HEK293T (cell line): Measurements from ENCODE around the gene PDE1A.

Experiments
- CTCF ChIA-PET: fragments of 350-600 bp; formaldehyde crosslinking; extraction: SDS; loops from one replicate; lab custom pipeline; 2021; ENCODE audit warnings: antibody characterized with exemption, inconsistent platforms; lab: Yijun Ruan, JAX
- POLR2A ChIA-PET: fragments of 350-600 bp; formaldehyde crosslinking; extraction: SDS; loops from one replicate; lab custom pipeline; 2020; ENCODE audit warnings: antibody characterized with exemption, inconsistent platforms; lab: Yijun Ruan, JAX
- DNase-seq: peaks from one replicate; pipeline ENCODE4 v3.0.0; 2012; ENCODE audit warnings: mixed read lengths; ENCODE audit errors: extremely low spot score
- ARNT ChIP-seq: fragments of 450-650 bp; IDR thresholded peaks from 2 replicates; pipeline ENCODE4 v1.6.1; 2017; ENCODE audit warnings: mild to moderate bottlenecking
- BHLHE40 ChIP-seq: fragments of 450-650 bp; IDR thresholded peaks from 2 replicates; pipeline ENCODE4 v1.6.1; 2016; ENCODE audit warnings: mild to moderate bottlenecking, moderate library complexity, borderline replicate concordance
- CTBP1 ChIP-seq: fragments of 450-650 bp; IDR thresholded peaks from 2 replicates; pipeline ENCODE4 v1.6.1; 2016; ENCODE audit warnings: borderline replicate concordance
- ELF4 ChIP-seq: fragments of 450-650 bp; IDR thresholded peaks from 2 replicates; pipeline ENCODE4 v1.6.1; 2017; ENCODE audit warnings: antibody characterized with exemption
- FOXA1 ChIP-seq: fragments of 450-650 bp; IDR thresholded peaks from 2 replicates; pipeline ENCODE4 v1.6.1; 2016; ENCODE audit warnings: mild to moderate bottlenecking
- FOXK2 ChIP-seq: fragments of 450-650 bp; IDR thresholded peaks from 2 replicates; pipeline ENCODE4 v1.6.1; 2016; ENCODE audit warnings: mild to moderate bottlenecking
- FOXM1 ChIP-seq: fragments of 450-650 bp; IDR thresholded peaks from 2 replicates; pipeline ENCODE4 v1.6.1; 2017; ENCODE audit warnings: mild to moderate bottlenecking, borderline replicate concordance
- HDGF ChIP-seq: fragments of 450-650 bp; IDR thresholded peaks from 2 replicates; pipeline ENCODE4 v1.6.1; 2017; ENCODE audit warnings: antibody characterized with exemption, borderline replicate concordance
- L3MBTL2 ChIP-seq: fragments of 450-650 bp; conservative IDR thresholded peaks from 2 replicates; pipeline ENCODE4 v1.6.1; 2016; ENCODE audit warnings: mild to moderate bottlenecking
- LEF1 ChIP-seq: fragments of 450-650 bp; IDR thresholded peaks from 2 replicates; pipeline ENCODE4 v1.6.1; 2017; ENCODE audit warnings: mild to moderate bottlenecking, borderline replicate concordance
- NFRKB ChIP-seq: fragments of 450-650 bp; IDR thresholded peaks from 2 replicates; pipeline ENCODE4 v1.6.1; 2016; ENCODE audit warnings: mild to moderate bottlenecking, moderate library complexity
- PKNOX1 ChIP-seq: fragments of 450-650 bp; IDR thresholded peaks from 2 replicates; pipeline ENCODE4 v1.6.1; 2016
- SP1 ChIP-seq: fragments of 450-650 bp; IDR thresholded peaks from 2 replicates; pipeline ENCODE4 v1.6.1; 2017
- SUZ12 ChIP-seq: fragments of 450-650 bp; IDR thresholded peaks from 2 replicates; pipeline ENCODE4 v1.6.1; 2016; ENCODE audit warnings: mild to moderate bottlenecking
- TARDBP ChIP-seq: fragments of 450-650 bp; IDR thresholded peaks from 2 replicates; pipeline ENCODE4 v1.6.1; 2016
- ZNF384 ChIP-seq: fragments of 450-650 bp; IDR thresholded peaks from 2 replicates; pipeline ENCODE4 v1.6.1; 2016

The PDE1A gene

DNA sequence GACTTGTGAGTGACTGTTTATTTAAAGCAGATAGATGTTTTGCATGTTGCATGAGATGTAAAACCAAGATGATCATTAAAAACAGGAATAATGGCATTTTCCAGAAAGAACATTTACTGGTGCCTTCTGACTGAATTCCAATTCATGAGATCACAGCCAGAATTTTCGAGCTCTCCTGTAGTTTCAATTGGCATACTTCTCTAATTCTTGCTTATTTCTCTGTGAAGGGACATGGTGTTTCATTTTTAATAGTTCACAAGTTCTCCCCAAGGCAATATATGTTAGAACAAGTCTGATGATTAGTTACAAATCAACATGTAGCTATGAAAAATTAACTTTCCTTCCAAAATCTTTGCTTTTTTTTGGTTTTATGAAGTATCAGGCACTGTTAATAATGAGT is 105.7 kb downstream of the PDE1A start:
- CTCF ChIA-PET: no interaction called here
- DNase-seq: no peak
- TF ChIP-seq ARNT: no peak
- no peak for TF ChIP-seq HDGF
- no peak for TF ChIP-seq FOXA1
- no peak for TF ChIP-seq TARDBP
- TF ChIP-seq SP1: no peak
- TF ChIP-seq FOXK2: no peak
- no peak for TF ChIP-seq CTBP1
- TF ChIP-seq BHLHE40: no peak
- TF ChIP-seq SUZ12: no peak
- TF ChIP-seq NFRKB: no peak
- no peak for TF ChIP-seq L3MBTL2
- no peak for TF ChIP-seq LEF1
- TF ChIP-seq PKNOX1: no peak
- POLR2A ChIA-PET: no interaction called here

DNA sequence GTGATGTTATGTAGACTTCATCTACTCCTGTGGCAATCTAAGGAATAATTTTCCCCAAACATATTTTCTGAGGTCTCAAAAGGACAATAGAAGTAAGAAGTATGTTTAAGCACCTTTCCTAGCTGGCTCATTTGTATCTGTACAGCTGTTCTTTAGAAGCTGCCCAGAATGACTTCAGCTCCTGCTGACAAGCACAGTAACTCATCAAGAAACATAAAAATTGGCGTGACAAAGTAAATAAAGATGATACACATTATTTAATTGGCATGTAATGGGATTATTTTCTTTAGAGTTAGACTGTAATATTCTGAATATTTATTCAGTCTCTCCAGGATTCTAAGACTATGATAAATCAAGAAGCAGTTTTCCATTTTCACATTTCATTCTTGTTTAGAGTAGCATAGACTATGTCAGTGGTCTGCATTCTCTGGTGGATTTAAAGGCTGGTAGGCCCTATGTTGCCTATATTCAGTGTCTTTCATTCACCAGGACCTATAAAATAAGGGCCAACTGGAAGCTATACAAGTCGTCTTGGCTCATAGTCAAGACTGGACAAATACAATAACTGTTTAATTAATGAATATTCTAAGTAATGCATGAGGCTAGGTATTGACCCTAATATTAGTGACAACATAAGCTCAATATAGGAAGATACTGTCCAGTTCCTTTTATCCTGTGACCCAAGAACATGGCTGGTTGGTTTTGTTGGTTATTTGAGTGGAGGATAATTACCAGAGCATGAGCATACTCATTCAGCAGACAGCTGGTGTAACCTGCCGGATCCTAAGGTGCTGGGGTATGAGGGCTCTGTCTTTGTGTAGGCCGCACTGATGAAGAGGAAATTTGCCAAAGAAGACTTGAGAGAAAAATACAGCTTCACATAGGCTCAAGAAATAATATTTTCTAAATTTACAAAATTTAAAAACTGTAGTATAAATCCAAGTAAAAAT is 107.0 kb downstream of the PDE1A start:
- no peak for TF ChIP-seq ZNF384
- TF ChIP-seq PKNOX1: peak; percentile 38; the same call in 1 of the 2 replicates
- ChIA-PET POLR2A (no interaction called here), CTCF (no interaction called here)
- DNase-seq: no peak

DNA sequence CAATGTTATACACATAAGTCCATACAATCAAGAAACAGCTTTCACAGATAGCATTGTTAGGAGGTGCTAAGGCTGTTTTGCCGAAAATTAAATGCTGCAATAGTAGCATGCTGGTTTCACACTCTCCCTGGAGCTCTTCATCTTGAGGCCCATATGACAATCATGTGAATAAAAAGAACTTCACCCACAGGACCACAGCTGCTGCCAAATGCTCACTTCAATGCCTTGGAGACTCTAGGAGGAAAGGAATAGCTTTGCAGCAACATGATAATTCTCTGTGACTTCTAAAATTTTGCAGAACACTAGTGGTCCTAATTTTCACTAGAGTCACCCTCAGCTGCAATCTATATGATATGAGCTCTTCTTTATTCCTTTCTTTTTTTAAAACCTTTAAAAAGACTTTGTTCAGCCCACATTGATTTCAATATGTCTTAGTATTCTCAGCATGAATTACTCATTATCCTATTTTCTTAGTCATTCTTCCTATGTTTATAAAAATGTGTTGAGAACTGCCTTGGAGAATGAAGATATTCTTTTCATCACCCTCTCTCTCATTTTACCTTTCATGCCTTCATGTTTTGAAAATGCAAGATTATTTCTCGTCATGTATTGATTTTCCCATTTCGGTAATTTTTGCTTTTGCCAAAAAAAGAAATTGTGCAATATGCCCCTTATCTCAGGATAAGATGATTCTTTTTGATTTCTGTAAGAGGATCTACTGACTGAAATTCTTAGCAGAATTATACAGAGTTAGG is 108.2 kb downstream of the PDE1A start:
- CTCF ChIA-PET: no interaction called here
- TF ChIP-seq CTBP1 (no peak), LEF1 (no peak), SUZ12 (no peak), SP1 (no peak), BHLHE40 (no peak), FOXM1 (no peak)
- DNase-seq: no peak
- POLR2A ChIA-PET: no interaction called here

GRCh38 chr2:182316950-182317349 is 109.9 kb downstream of the PDE1A start:
- no peak for TF ChIP-seq TARDBP
- no peak for TF ChIP-seq ZNF384
- no peak for TF ChIP-seq SUZ12
- no peak for TF ChIP-seq ARNT
- TF ChIP-seq FOXA1: no peak
- TF ChIP-seq NFRKB: no peak
- TF ChIP-seq ELF4: no peak
- no peak for TF ChIP-seq CTBP1
- no peak for TF ChIP-seq LEF1
- no peak for TF ChIP-seq PKNOX1
- TF ChIP-seq SP1: no peak
- TF ChIP-seq FOXM1: no peak
- TF ChIP-seq FOXK2: no peak
- no peak for TF ChIP-seq HDGF
- TF ChIP-seq BHLHE40: no peak
- TF ChIP-seq L3MBTL2: no peak
- CTCF ChIA-PET: no interaction called here
- POLR2A ChIA-PET: no interaction called here
- DNase-seq: no peak

DNA sequence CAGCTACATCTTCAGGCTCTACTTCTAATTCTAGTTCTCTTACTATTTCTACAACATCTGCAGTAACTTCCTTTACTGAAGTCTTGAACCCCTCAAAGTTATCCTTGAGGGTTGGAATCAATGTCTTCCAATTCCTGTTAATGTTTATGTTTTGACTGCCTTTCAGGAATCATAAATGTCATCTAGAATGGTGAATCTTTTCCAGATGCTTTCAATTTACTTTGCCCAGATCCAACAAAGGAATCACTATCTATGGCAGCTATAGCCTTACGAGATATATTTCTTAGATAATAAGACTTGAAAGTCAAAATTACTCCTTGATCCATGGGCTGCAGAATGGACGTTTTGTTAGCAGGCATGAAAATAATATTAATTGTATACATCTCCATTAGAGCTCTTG is 123.9 kb downstream of the PDE1A start:
- TF ChIP-seq NFRKB: no peak
- no peak for TF ChIP-seq FOXA1
- TF ChIP-seq LEF1: no peak
- TF ChIP-seq SUZ12: no peak
- TF ChIP-seq TARDBP: no peak
- no peak for TF ChIP-seq L3MBTL2
- TF ChIP-seq FOXM1: no peak
- TF ChIP-seq BHLHE40: no peak
- no peak for TF ChIP-seq ARNT
- no peak for TF ChIP-seq CTBP1
- no peak for TF ChIP-seq ZNF384
- TF ChIP-seq FOXK2: no peak
- TF ChIP-seq ELF4: no peak
- TF ChIP-seq PKNOX1: no peak
- TF ChIP-seq SP1: no peak
- no peak for TF ChIP-seq HDGF
- ChIA-PET CTCF (no interaction called here), POLR2A (no interaction called here)
- no peak for DNase-seq
